Activated B cell treated with CpG ODN at 0.5 μM for 24 hours (primary cell): ENCODE results near the gene C11orf52. TPM values are rescaled to one million over a fixed set of nuclear protein-coding genes. Genes with fewer than 3 reads are reported as not detected.

Source experiments
- ATAC-seq: fragments of 200-7000 bp; cut with Tn5 transposase; one replicate; pipeline ENCODE4 v1.10.0; 2021; ENCODE audit warnings: low read depth, mild to moderate bottlenecking, moderate library complexity
- CTCF ChIA-PET: fragments of 350-600 bp; sonication (Branson Sonifier 250); formaldehyde crosslinking; loops from one replicate; lab custom pipeline; 2021; ENCODE audit warnings: antibody characterized with exemption; lab: Charles Lee
- POLR2A ChIA-PET: fragments of 350-600 bp; sonication (Branson Sonifier 250); formaldehyde crosslinking; loops from one replicate; lab custom pipeline; 2021; ENCODE audit warnings: antibody characterized with exemption; lab: Charles Lee
- DNase-seq: peaks from one replicate; pipeline ENCODE4 v3.0.0; 2022
- H3K27ac Mint-ChIP-seq: one replicate; pipeline ENCODE4 v1.8.0; 2020; ENCODE audit warnings: mixed read lengths
- H3K27me3 Mint-ChIP-seq: one replicate; pipeline ENCODE4 v1.8.0; 2021; ENCODE audit warnings: mixed read lengths
- H3K36me3 Mint-ChIP-seq: one replicate; pipeline ENCODE4 v1.8.0; 2021; ENCODE audit warnings: low read depth, mixed read lengths
- H3K4me1 Mint-ChIP-seq: one replicate; pipeline ENCODE4 v1.8.0; 2021; ENCODE audit warnings: mixed read lengths
- H3K4me3 Mint-ChIP-seq: one replicate; pipeline ENCODE4 v1.8.0; 2020; ENCODE audit warnings: mild to moderate bottlenecking, mixed read lengths
- H3K9me3 Mint-ChIP-seq: one replicate; pipeline ENCODE4 v1.8.0; 2020; ENCODE audit warnings: mixed read lengths
- CTCF ChIP-seq: fragments of 200-600 bp; IDR thresholded peaks from one replicate; pipeline ENCODE4 v1.8.0; 2022; ENCODE audit warnings: antibody characterized with exemption, mild to moderate bottlenecking
- intact Hi-C: fragments of 100-400 bp; cut with micrococcal nuclease; formaldehyde crosslinking; loops from one replicate; pipeline ENCODE4 v1.15.1; 2024
- total RNA-seq: library from RNA; stranded (reverse); gene quantifications from 2 replicates; pipeline ENCODE4 v1.2.3, GENCODE V29; 2022

C11orf52 gene
- total RNA-seq, 1 donor from 2014 or later: not detected

- TF ChIP-seq CTCF: no peak
- Mint-ChIP-seq H3K4me1 (no peaks in the 10 kb centered on the region), H3K36me3 (no peaks in the 10 kb centered on the region), H3K9me3 (peaks cover 2% of the 10 kb centered on the region), H3K27me3 (peaks cover 31% of the 10 kb centered on the region), H3K4me3 (no peak overlapping the region), H3K27ac (no peak overlapping the region)
- CTCF ChIA-PET: no interaction called here
- no peak for DNase-seq
- POLR2A ChIA-PET: no interaction called here
- no peak for ATAC-seq
- intact Hi-C loops: no loop called here
Measured at GRCh38 chr11:111906680-111907079, 12.0 kb upstream of the C11orf52 start.

- CTCF ChIA-PET: interaction anchor here (0.6 kb wide), 1 partner anchor 205 kb away, joined by 4 read pairs; no protein-coding TSS in a partner anchor
- TF ChIP-seq CTCF: no peak
- peaks cover 2% of the 10 kb centered on the region for H3K9me3 Mint-ChIP-seq
Measured at GRCh38 chr11:111908639-111909305, 9.9 kb upstream of the C11orf52 start.

DNA sequence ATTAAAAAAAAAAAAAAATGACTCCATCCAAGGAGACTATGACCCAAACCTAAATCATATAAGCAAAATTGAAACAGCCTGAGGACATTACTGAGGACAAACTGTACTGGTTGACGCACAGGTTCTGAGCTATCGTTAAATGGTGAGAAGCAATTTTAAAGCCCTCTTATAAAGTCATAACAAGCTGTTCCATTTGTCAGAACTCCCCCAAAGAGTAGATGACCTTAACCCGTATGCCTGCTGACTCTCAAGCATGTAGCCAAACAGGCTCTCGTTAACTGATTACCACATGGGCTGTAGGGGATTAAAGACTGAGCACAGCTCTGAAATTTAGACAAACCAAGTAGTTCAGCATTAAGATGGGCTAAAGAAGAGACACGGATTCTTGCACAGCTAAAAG is 9.3 kb upstream of the C11orf52 start:
- Mint-ChIP-seq H3K27me3 (peaks cover 41% of the 10 kb centered on the region), H3K27ac (no peak overlapping the region), H3K9me3 (peaks cover 2% of the 10 kb centered on the region), H3K4me3 (no peak overlapping the region), H3K4me1 (no peaks in the 10 kb centered on the region), H3K36me3 (no peaks in the 10 kb centered on the region)
- no peak for TF ChIP-seq CTCF
- POLR2A ChIA-PET: no interaction called here
- DNase-seq (no peak), ATAC-seq (no peak)
- CTCF ChIA-PET: no interaction called here
- intact Hi-C loops: no loop called here

More at GRCh38 chr11:111908639-111909305, 9.9 kb upstream of the C11orf52 start:
- Mint-ChIP-seq H3K4me1 (no peaks in the 10 kb centered on the region), H3K27me3 (peaks cover 36% of the 10 kb centered on the region), H3K27ac (no peak overlapping the region), H3K36me3 (no peaks in the 10 kb centered on the region), H3K4me3 (no peak overlapping the region)
- intact Hi-C loops: no loop called here
- DNase-seq: no peak
- POLR2A ChIA-PET: no interaction called here
- no peak for ATAC-seq

GRCh38 chr11:111910676-111911562 is 7.8 kb upstream of the C11orf52 start:
- H3K4me1 Mint-ChIP-seq: no peaks in the 10 kb centered on the region
- H3K36me3 Mint-ChIP-seq: no peaks in the 10 kb centered on the region
- H3K27me3 Mint-ChIP-seq: peaks cover 45% of the 10 kb centered on the region
- intact Hi-C loops: no loop called here
- no peak overlapping the region for H3K4me3 Mint-ChIP-seq
- no peak for ATAC-seq
- ChIA-PET CTCF (no interaction called here), POLR2A (no interaction called here)
- no peak for TF ChIP-seq CTCF
- no peaks in the 10 kb centered on the region for H3K9me3 Mint-ChIP-seq
- no peak for DNase-seq
- no peak overlapping the region for H3K27ac Mint-ChIP-seq
